Activated CD8-positive, alpha-beta T cell treated with anti-CD3 and anti-CD28 coated beads for 36 hours (primary cell): ENCODE results near the gene GPC4. TPM values are rescaled to one million over a fixed set of nuclear protein-coding genes. Genes with fewer than 3 reads are reported as not detected.

ENCODE experiments used
- ATAC-seq: fragments of 200-7000 bp; cut with Tn5 transposase; one replicate; pipeline ENCODE4 v1.10.0; 2021; ENCODE audit warnings: mild to moderate bottlenecking, moderate library complexity
- CTCF ChIA-PET: fragments of 350-600 bp; sonication (Branson Sonifier 250); formaldehyde crosslinking; loops from one replicate; lab custom pipeline; 2021; ENCODE audit warnings: antibody characterized with exemption; lab: Charles Lee
- POLR2A ChIA-PET: fragments of 350-600 bp; sonication (Branson Sonifier 250); formaldehyde crosslinking; loops from one replicate; lab custom pipeline; 2021; ENCODE audit warnings: antibody characterized with exemption; lab: Charles Lee
- DNase-seq: peaks from one replicate; pipeline ENCODE4 v3.0.0-alpha.2; 2020
- H3K27ac Mint-ChIP-seq: one replicate; pipeline ENCODE4 v1.8.0; 2021; ENCODE audit warnings: mild to moderate bottlenecking, mixed read lengths
- H3K27me3 Mint-ChIP-seq: one replicate; pipeline ENCODE4 v1.8.0; 2021; ENCODE audit warnings: mixed read lengths
- H3K36me3 Mint-ChIP-seq: one replicate; pipeline ENCODE4 v1.8.0; 2021; ENCODE audit warnings: low read depth, mixed read lengths
- H3K4me1 Mint-ChIP-seq: one replicate; pipeline ENCODE4 v1.8.0; 2021; ENCODE audit warnings: low read depth, mixed read lengths
- H3K4me3 Mint-ChIP-seq: one replicate; pipeline ENCODE4 v1.8.0; 2021; ENCODE audit warnings: mild to moderate bottlenecking, moderate library complexity, mixed read lengths
- H3K9me3 Mint-ChIP-seq: one replicate; pipeline ENCODE4 v1.8.0; 2021; ENCODE audit warnings: mixed read lengths
- intact Hi-C: fragments of 100-400 bp; cut with micrococcal nuclease; formaldehyde crosslinking; loops from one replicate; pipeline ENCODE4 v1.10.0; 2022
- total RNA-seq, 2 experiments: library from RNA; stranded (reverse); gene quantifications; one replicate each; pipeline ENCODE4 v1.2.3, GENCODE V29; 2021
- TF ChIP-seq, protein P1 (sequence below): fragments of 200-600 bp; IDR thresholded peaks from one replicate; pipeline ENCODE4 v1.8.0; 2022; ENCODE audit warnings: antibody characterized with exemption, mild to moderate bottlenecking

Gene GPC4
- total RNA-seq, 2 experiments from 2014 or later, result not detected

GRCh38 chrX:133353233-133353632 is 62.1 kb downstream of the GPC4 start:
- Mint-ChIP-seq H3K27me3 (peaks cover 1% of the 10 kb centered on the region), H3K9me3 (no peaks in the 10 kb centered on the region), H3K36me3 (no peaks in the 10 kb centered on the region), H3K27ac (no peak overlapping the region), H3K4me3 (no peak overlapping the region), H3K4me1 (no peaks in the 10 kb centered on the region)
- intact Hi-C loops, result no loop called here
- CTCF ChIA-PET, result no interaction called here
- TF ChIP-seq, protein P1, sequence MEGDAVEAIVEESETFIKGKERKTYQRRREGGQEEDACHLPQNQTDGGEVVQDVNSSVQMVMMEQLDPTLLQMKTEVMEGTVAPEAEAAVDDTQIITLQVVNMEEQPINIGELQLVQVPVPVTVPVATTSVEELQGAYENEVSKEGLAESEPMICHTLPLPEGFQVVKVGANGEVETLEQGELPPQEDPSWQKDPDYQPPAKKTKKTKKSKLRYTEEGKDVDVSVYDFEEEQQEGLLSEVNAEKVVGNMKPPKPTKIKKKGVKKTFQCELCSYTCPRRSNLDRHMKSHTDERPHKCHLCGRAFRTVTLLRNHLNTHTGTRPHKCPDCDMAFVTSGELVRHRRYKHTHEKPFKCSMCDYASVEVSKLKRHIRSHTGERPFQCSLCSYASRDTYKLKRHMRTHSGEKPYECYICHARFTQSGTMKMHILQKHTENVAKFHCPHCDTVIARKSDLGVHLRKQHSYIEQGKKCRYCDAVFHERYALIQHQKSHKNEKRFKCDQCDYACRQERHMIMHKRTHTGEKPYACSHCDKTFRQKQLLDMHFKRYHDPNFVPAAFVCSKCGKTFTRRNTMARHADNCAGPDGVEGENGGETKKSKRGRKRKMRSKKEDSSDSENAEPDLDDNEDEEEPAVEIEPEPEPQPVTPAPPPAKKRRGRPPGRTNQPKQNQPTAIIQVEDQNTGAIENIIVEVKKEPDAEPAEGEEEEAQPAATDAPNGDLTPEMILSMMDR, result no peak
- POLR2A ChIA-PET, result no interaction called here
- ATAC-seq (no peak), DNase-seq (no peak)

GRCh38 chrX:133350751-133351150 is 64.5 kb downstream of the GPC4 start:
- Mint-ChIP-seq H3K27me3 (peaks cover 1% of the 10 kb centered on the region), H3K36me3 (no peaks in the 10 kb centered on the region), H3K4me1 (no peaks in the 10 kb centered on the region), H3K9me3 (no peaks in the 10 kb centered on the region), H3K27ac (no peak overlapping the region), H3K4me3 (no peak overlapping the region)
- TF ChIP-seq, protein P1, result no peak
- ChIA-PET POLR2A (no interaction called here), CTCF (no interaction called here)
- no peak for ATAC-seq
- no peak for DNase-seq
- intact Hi-C loops, result no loop called here

- TF ChIP-seq, protein P1, result no peak
- Mint-ChIP-seq H3K27me3 (no peaks in the 10 kb centered on the region), H3K4me3 (no peak overlapping the region), H3K4me1 (no peaks in the 10 kb centered on the region), H3K27ac (no peak overlapping the region), H3K9me3 (no peaks in the 10 kb centered on the region), H3K36me3 (no peaks in the 10 kb centered on the region)
- DNase-seq, result no peak
- ATAC-seq, result no peak
- POLR2A ChIA-PET, result no interaction called here
- CTCF ChIA-PET, result no interaction called here
- intact Hi-C loops, result no loop called here
Observed at GRCh38 chrX:133346026-133346425, 69.3 kb downstream of the GPC4 start.

DNA sequence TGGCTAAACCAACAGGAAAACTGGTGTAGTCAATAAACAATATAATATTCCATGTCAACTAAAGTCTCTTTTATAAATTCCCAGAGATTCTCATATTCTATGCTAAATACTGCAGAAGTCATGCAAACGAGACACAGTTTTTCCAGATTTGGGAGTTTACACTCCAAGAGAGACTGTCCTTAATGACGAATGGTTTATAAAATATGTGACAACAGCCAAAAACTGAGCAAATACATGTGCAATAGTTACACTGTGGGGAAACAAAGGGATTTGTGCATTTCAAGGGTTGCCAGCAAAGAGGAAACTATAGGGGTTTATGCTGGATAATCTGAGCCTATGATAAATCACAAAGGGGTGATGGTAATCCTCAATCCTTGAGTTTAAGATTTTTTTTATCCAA is 75.7 kb downstream of the GPC4 start:
- H3K4me3 Mint-ChIP-seq, result no peak overlapping the region
- CTCF ChIA-PET, result interaction anchor here (1.5 kb wide), 1 partner anchor 331 kb away, joined by 3 read pairs; no protein-coding TSS in a partner anchor
- POLR2A ChIA-PET, result no interaction called here
- intact Hi-C loops, result loop anchor here (5.0 kb wide), 1 partner anchor 333 kb away; no protein-coding TSS in a partner anchor
- H3K27me3 Mint-ChIP-seq, result no peaks in the 10 kb centered on the region
- H3K9me3 Mint-ChIP-seq, result no peaks in the 10 kb centered on the region
- H3K36me3 Mint-ChIP-seq, result no peaks in the 10 kb centered on the region
- H3K27ac Mint-ChIP-seq, result no peak overlapping the region
- DNase-seq, result no peak
- TF ChIP-seq, protein P1, result no peak
- ATAC-seq, result no peak
- H3K4me1 Mint-ChIP-seq, result no peaks in the 10 kb centered on the region

GRCh38 chrX:133337250-133337649 is 78.0 kb downstream of the GPC4 start:
- POLR2A ChIA-PET, result no interaction called here
- DNase-seq (no peak), ATAC-seq (no peak)
- intact Hi-C loops, result loop anchor here (5.0 kb wide), 1 partner anchor 335 kb away; no protein-coding TSS in a partner anchor
- H3K4me3 Mint-ChIP-seq, result no peak overlapping the region
- H3K9me3 Mint-ChIP-seq, result no peaks in the 10 kb centered on the region
- H3K36me3 Mint-ChIP-seq, result no peaks in the 10 kb centered on the region
- CTCF ChIA-PET, result interaction anchor here (0.8 kb wide), 1 partner anchor 333 kb away, joined by 3 read pairs; no protein-coding TSS in a partner anchor
- H3K27ac Mint-ChIP-seq, result no peak overlapping the region
- TF ChIP-seq, protein P1, result no peak
- H3K27me3 Mint-ChIP-seq, result no peaks in the 10 kb centered on the region
- H3K4me1 Mint-ChIP-seq, result no peaks in the 10 kb centered on the region
